Natural killer cell (primary cell): ENCODE measurements around the gene MYOF. TPM values are rescaled to one million over a fixed set of nuclear protein-coding genes. Genes with fewer than 3 reads are reported as not detected.

ENCODE experiments used
- ATAC-seq, 3 donors: fragments of 150-1000 bp in 2 of 3; fragments of 200-7000 bp in 1 of 3; cut with Tn5 transposase; 1 replicate in 1 of 3; 2 replicates in 2 of 3; pipeline ENCODE4 v1.10.0; 2021; ENCODE audit warnings: mild to moderate bottlenecking in 2 of 3, moderate library complexity in 2 of 3
- DNase-seq, 2 donors: peaks; one replicate each; pipeline versions ENCODE4 v3.0.0 to v3.0.0-alpha.2; 2013 to 2021; ENCODE audit warnings: mixed read lengths in 1 of 2
- H3K27ac ChIP-seq: one replicate; pipeline ENCODE4 v1.5.1; 2013; ENCODE audit warnings: mild to moderate bottlenecking, low read length
- H3K27me3 ChIP-seq: one replicate; pipeline ENCODE4 v1.6.1; 2013; ENCODE audit warnings: low read length; ENCODE audit not compliant: control insufficient read depth, insufficient read depth
- H3K36me3 ChIP-seq: one replicate; pipeline ENCODE4 v1.6.1; 2013; ENCODE audit warnings: low read length; ENCODE audit not compliant: control insufficient read depth, insufficient read depth
- H3K4me1 ChIP-seq: one replicate; pipeline ENCODE4 v1.6.1; 2013; ENCODE audit warnings: low read length; ENCODE audit not compliant: control insufficient read depth, insufficient read depth
- H3K4me3 ChIP-seq: one replicate; pipeline ENCODE4 v1.5.1; 2013; ENCODE audit warnings: low read length
- H3K9me3 ChIP-seq: one replicate; pipeline ENCODE4 v1.6.1; 2013; ENCODE audit warnings: low read length; ENCODE audit not compliant: control insufficient read depth, insufficient read depth
- H3K27ac Mint-ChIP-seq, 2 donors: one replicate each; pipeline ENCODE4 v1.8.0; 2022; ENCODE audit warnings: mild to moderate bottlenecking in 2 of 2, mixed read lengths in 2 of 2, moderate library complexity in 1 of 2
- H3K27me3 Mint-ChIP-seq, 2 donors: one replicate each; pipeline ENCODE4 v1.8.0; 2022; ENCODE audit warnings: low read depth in 2 of 2, mixed read lengths in 2 of 2
- H3K36me3 Mint-ChIP-seq: one replicate; pipeline ENCODE4 v1.8.0; 2022; ENCODE audit warnings: mixed read lengths
- H3K4me1 Mint-ChIP-seq, 2 donors: one replicate each; pipeline ENCODE4 v1.8.0; 2022; ENCODE audit warnings: mixed read lengths in 2 of 2
- H3K4me3 Mint-ChIP-seq: one replicate; pipeline ENCODE4 v1.8.0; 2022; ENCODE audit warnings: mild to moderate bottlenecking, moderate library complexity, mixed read lengths
- H3K9me3 Mint-ChIP-seq, 2 donors: one replicate each; pipeline ENCODE4 v1.8.0; 2022; ENCODE audit warnings: mixed read lengths in 2 of 2
- WGBS: methylation state at CpG from one replicate; pipeline ENCODE4 v1.1.7; 2013; ENCODE audit warnings: missing lambda C conversion rate; ENCODE audit not compliant: insufficient coverage; 5-methylcytosine and 5-hydroxymethylcytosine counted together
- intact Hi-C: fragments of 100-400 bp; cut with micrococcal nuclease; formaldehyde crosslinking; loops from one replicate; pipeline ENCODE4 v1.14.2; 2022
- total RNA-seq, 4 donors: library from RNA; stranded (reverse); fragments of 120-200 nt in 1 of 4; gene quantifications; one replicate each; pipeline versions ENCODE4 v1.2.3 to v1.2.4, GENCODE V29; 2013 to 2022
- TF ChIP-seq, protein P1 (sequence below): fragments of 200-600 bp; IDR thresholded peaks from one replicate; pipeline ENCODE4 v1.8.0; 2022; ENCODE audit warnings: antibody characterized with exemption

The MYOF gene
- total RNA-seq, 3 donors from 2014 or later (not counting 1 experiment from before 2014, with no cell fraction given): 2.0 to 9.7 (median 2.9) TPM

DNA sequence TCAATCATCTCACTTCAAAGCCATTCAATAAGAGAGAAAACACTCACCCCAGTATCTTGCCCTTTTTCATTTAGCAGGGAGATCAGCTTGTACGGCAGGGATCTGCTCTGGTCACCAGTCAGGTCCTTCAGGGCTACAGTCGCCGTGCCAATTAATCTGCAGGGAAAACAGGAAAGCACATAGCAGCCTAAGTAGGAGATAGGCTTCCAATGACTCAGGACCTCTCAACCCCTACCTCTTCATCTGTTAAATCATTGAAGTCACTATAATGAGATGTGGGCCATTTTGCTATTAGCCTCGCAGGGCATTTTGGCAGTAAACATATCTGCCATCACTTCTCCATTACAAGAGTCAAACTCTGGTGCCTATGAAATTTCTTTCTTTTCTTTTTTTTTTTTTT is 50.8 kb downstream of the MYOF start:
- WGBS: 98% methylated on average over 4 of the region's 4 CpGs
- H3K27ac Mint-ChIP-seq: no peak overlapping the region
- ATAC-seq (no peak), DNase-seq (no peak)
- TF ChIP-seq, protein P1, sequence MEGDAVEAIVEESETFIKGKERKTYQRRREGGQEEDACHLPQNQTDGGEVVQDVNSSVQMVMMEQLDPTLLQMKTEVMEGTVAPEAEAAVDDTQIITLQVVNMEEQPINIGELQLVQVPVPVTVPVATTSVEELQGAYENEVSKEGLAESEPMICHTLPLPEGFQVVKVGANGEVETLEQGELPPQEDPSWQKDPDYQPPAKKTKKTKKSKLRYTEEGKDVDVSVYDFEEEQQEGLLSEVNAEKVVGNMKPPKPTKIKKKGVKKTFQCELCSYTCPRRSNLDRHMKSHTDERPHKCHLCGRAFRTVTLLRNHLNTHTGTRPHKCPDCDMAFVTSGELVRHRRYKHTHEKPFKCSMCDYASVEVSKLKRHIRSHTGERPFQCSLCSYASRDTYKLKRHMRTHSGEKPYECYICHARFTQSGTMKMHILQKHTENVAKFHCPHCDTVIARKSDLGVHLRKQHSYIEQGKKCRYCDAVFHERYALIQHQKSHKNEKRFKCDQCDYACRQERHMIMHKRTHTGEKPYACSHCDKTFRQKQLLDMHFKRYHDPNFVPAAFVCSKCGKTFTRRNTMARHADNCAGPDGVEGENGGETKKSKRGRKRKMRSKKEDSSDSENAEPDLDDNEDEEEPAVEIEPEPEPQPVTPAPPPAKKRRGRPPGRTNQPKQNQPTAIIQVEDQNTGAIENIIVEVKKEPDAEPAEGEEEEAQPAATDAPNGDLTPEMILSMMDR: no peak
- Histone ChIP-seq H3K27me3 (no peaks in the 10 kb centered on the region), H3K27ac (no peak overlapping the region), H3K4me3 (no peak overlapping the region), H3K9me3 (no peaks in the 10 kb centered on the region), H3K4me1 (peaks cover 3% of the 10 kb centered on the region), H3K36me3 (no peaks in the 10 kb centered on the region)
- intact Hi-C loops: no loop called here
- peaks cover 0 to 5% of the 10 kb centered on the region in 2 donors for H3K4me1 Mint-ChIP-seq
- no peaks in the 10 kb centered on the region for H3K9me3 Mint-ChIP-seq
- H3K36me3 Mint-ChIP-seq: no peaks in the 10 kb centered on the region
- H3K4me3 Mint-ChIP-seq: no peak overlapping the region
- peaks cover 0 to 3% of the 10 kb centered on the region in 2 donors for H3K27me3 Mint-ChIP-seq

DNA sequence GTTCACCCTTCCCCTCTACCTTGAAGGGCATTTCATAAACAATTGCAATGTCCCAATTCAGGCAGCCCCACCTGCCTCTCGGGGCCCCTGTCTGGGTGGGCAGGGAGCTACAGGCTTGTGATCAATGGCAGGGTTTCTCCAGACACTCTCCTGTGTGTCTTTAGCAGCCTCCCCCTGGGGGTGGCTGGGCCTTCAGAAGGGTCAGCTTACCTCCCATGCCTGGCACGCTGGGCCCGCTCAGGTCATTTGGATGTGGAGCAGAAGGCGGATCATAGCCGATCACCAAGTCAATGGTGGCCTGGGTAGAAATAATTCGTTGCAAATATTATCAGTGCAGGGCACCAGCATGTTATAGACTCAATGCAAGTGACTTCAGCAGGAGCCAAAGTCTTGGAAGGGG is 56.3 kb downstream of the MYOF start:
- intact Hi-C loops: no loop called here
- H3K4me1 ChIP-seq: peaks cover 3% of the 10 kb centered on the region
- Mint-ChIP-seq H3K9me3 (no peaks in the 10 kb centered on the region), H3K27ac (no peak overlapping the region), H3K4me1 (peaks cover 0 to 5% of the 10 kb centered on the region in 2 donors), H3K36me3 (no peaks in the 10 kb centered on the region), H3K4me3 (no peak overlapping the region), H3K27me3 (peaks cover 0 to 5% of the 10 kb centered on the region in 2 donors)
- TF ChIP-seq, protein P1: no peak
- no peaks in the 10 kb centered on the region for H3K27me3 ChIP-seq
- no peak for ATAC-seq
- WGBS: 94% methylated on average over 6 of the region's 6 CpGs
- H3K36me3 ChIP-seq: no peaks in the 10 kb centered on the region
- no peaks in the 10 kb centered on the region for H3K9me3 ChIP-seq
- no peak for DNase-seq
- no peak overlapping the region for H3K4me3 ChIP-seq
- no peak overlapping the region for H3K27ac ChIP-seq

DNA sequence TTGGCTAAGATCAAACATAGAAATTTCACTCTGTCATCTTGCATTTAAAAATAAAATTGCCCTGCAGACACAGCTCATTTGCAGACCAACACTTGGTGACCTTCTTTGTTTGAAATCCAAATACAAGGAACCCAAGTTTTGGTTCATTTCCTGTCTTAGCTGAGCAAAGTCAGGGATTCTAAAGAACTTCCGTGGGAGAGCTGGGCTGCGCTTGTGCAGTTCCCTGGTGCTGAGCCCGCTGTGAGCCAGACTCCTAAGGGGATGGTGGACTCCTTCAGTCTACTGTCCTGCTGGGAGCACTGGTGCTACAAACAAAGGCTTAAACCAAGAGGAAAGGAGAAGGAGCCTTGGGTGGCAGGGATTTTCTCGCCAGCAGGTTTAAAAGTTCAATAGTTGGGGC is 60.0 kb downstream of the MYOF start:
- Histone ChIP-seq H3K4me1 (peaks cover 3% of the 10 kb centered on the region), H3K36me3 (no peaks in the 10 kb centered on the region), H3K27me3 (no peaks in the 10 kb centered on the region), H3K4me3 (no peak overlapping the region), H3K9me3 (no peaks in the 10 kb centered on the region), H3K27ac (no peak overlapping the region)
- intact Hi-C loops: no loop called here
- peaks cover 0 to 8% of the 10 kb centered on the region in 2 donors for H3K27me3 Mint-ChIP-seq
- 93% methylated on average over 4 of the region's 4 CpGs for WGBS
- TF ChIP-seq, protein P1: no peak
- H3K9me3 Mint-ChIP-seq: no peaks in the 10 kb centered on the region
- no peaks in the 10 kb centered on the region for H3K36me3 Mint-ChIP-seq
- no peaks in the 10 kb centered on the region for H3K4me1 Mint-ChIP-seq
- ATAC-seq (no peak), DNase-seq (no peak)
- no peak overlapping the region for H3K27ac Mint-ChIP-seq
- no peak overlapping the region for H3K4me3 Mint-ChIP-seq
